Uterus (tissue), 4 donors: ENCODE results near the gene ADARB2. TPM values are rescaled to one million over a fixed set of nuclear protein-coding genes. Genes with fewer than 3 reads are reported as not detected.

Source experiments
- DNase-seq, 2 donors: peaks; one replicate each; pipeline ENCODE4 v3.0.0-alpha.2; 2019 to 2020
- H3K27ac ChIP-seq, 2 donors: fragments of 200-600 bp; sonication (generic); 1 replicate in 1 of 2; 2 replicates in 1 of 2; pipeline ENCODE4 v1.5.1; 2016 to 2018
- H3K27me3 ChIP-seq, 2 donors: fragments of 200-600 bp; sonication (generic); one replicate each; pipeline ENCODE4 v1.5.1; 2018 to 2019; ENCODE audit warnings: control low read depth in 1 of 2
- H3K36me3 ChIP-seq, 2 donors: fragments of 200-600 bp; sonication (generic); one replicate each; pipeline ENCODE4 v1.5.1; 2019; ENCODE audit warnings: control low read depth in 1 of 2
- H3K4me1 ChIP-seq, 2 donors: fragments of 200-600 bp; sonication (generic); one replicate each; pipeline ENCODE4 v1.5.1; 2018 to 2019; ENCODE audit warnings: control low read depth in 1 of 2
- H3K4me3 ChIP-seq, 2 donors: fragments of 200-600 bp; sonication (generic); 1 replicate in 1 of 2; 2 replicates in 1 of 2; pipeline ENCODE4 v1.5.1; 2018 to 2019; ENCODE audit warnings: mild to moderate bottlenecking in 1 of 2
- H3K9me3 ChIP-seq, 2 donors: fragments of 200-600 bp; sonication (generic); one replicate each; pipeline ENCODE4 v1.5.1; 2019; ENCODE audit warnings: control low read depth in 1 of 2
- CTCF ChIP-seq, 4 experiments: fragments of 200-600 bp in 2 of 4; fragments of 450-650 bp in 2 of 4; sonication (generic) in 2 of 4; IDR thresholded peaks; one replicate each; pipeline ENCODE4 v1.5.1; 2016 to 2019; ENCODE audit warnings: antibody characterized with exemption in 4 of 4, mild to moderate bottlenecking in 2 of 4, moderate library complexity in 1 of 4
- POLR2A ChIP-seq, 2 donors: fragments of 450-650 bp; IDR thresholded peaks; one replicate each; pipeline ENCODE4 v1.6.1; 2016; ENCODE audit warnings: antibody characterized with exemption in 2 of 2, mild to moderate bottlenecking in 1 of 2, moderate library complexity in 1 of 2
- intact Hi-C: fragments of 100-400 bp; cut with DNase I; formaldehyde crosslinking; loops from one replicate; pipeline ENCODE4 v1.15.1; 2023; ENCODE audit warnings: low total_unique reads
- total RNA-seq, 4 donors: library from RNA; depleted of rRNA in 3 of 4; stranded (reverse); fragments of >200 nt in 3 of 4; gene quantifications; one replicate each; pipeline versions ENCODE4 v1.1.0 to v1.2.4, GENCODE V29; 2014 to 2023
- donor health status: DM: yes; HTN: yes; CAD: no.

The ADARB2 gene
- total RNA-seq, 4 donors from 2014 or later, result 0.76 to 2.6 (median 2.0) TPM; not detected in 1

GRCh38 chr10:1708746-1709145 is 28.6 kb downstream of the ADARB2 start:
- TF ChIP-seq POLR2A (IDR thresholded peaks at IDR 0.05), result no peak
- no peak for TF ChIP-seq CTCF (IDR thresholded peaks at IDR 0.05)
- Histone ChIP-seq H3K4me1 (no peaks in the 10 kb centered on the region), H3K4me3 (no peak overlapping the region), H3K27ac (no peak overlapping the region), H3K9me3 (no peaks in the 10 kb centered on the region), H3K27me3 (no peaks in the 10 kb centered on the region), H3K36me3 (no peaks in the 10 kb centered on the region)
- intact Hi-C loops, result no loop called here
- DNase-seq, result no peak

DNA sequence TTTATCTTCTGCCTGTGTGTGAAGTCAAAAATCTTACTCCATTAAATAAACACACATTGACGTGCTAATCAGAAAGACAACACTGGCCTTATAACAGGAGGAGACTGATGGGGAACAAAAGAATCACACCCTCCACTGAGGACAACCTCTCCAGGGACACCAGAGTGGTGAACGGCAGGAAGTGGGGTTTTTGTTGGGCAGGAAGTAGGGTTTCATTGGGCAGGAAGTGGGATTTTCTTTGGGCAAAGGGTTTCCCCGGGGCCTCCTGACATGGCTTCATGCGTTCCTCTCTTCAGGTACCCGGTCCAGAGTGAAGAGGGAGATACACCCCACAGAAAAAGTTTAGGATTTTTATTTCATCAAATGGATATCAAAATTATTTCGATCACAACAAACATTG is 30.6 kb downstream of the ADARB2 start:
- intact Hi-C loops, result no loop called here
- H3K4me1 ChIP-seq, result no peaks in the 10 kb centered on the region
- no peak for DNase-seq
- no peak for TF ChIP-seq POLR2A (IDR thresholded peaks at IDR 0.05)
- no peak for TF ChIP-seq CTCF (IDR thresholded peaks at IDR 0.05)
- H3K27me3 ChIP-seq, result no peaks in the 10 kb centered on the region
- no peak overlapping the region for H3K27ac ChIP-seq
- H3K9me3 ChIP-seq, result no peaks in the 10 kb centered on the region
- H3K4me3 ChIP-seq, result no peak overlapping the region
- no peaks in the 10 kb centered on the region for H3K36me3 ChIP-seq

DNA sequence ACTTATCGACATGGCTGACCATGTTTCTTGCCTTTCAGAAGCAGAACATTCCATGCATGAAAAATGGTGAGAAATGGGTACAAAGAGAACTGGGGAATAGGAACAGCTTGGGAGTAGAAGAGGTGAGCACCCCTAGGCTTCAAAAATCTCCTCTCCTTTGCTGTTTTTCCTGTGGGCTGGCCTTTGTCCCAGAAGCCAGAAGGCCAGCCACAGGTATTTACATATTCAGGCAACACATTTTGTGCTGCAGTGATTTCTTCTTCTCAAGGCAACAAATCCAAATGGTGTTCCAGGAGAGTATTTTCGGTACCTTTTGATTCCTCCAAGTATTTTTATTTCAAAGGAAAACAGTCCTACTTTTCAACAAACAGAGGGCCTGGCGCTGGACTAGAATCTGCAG is 31.1 kb downstream of the ADARB2 start:
- DNase-seq, result no peak
- Histone ChIP-seq H3K4me1 (no peaks in the 10 kb centered on the region), H3K27ac (no peak overlapping the region), H3K4me3 (no peak overlapping the region), H3K9me3 (no peaks in the 10 kb centered on the region), H3K27me3 (no peaks in the 10 kb centered on the region), H3K36me3 (no peaks in the 10 kb centered on the region)
- TF ChIP-seq CTCF (IDR thresholded peaks at IDR 0.05) (no peak), POLR2A (IDR thresholded peaks at IDR 0.05) (no peak)
- intact Hi-C loops, result no loop called here

- TF ChIP-seq CTCF (IDR thresholded peaks at IDR 0.05) (no peak), POLR2A (IDR thresholded peaks at IDR 0.05) (no peak)
- Histone ChIP-seq H3K9me3 (no peaks in the 10 kb centered on the region), H3K27ac (no peak overlapping the region), H3K4me3 (no peak overlapping the region), H3K36me3 (no peaks in the 10 kb centered on the region), H3K4me1 (no peaks in the 10 kb centered on the region), H3K27me3 (no peaks in the 10 kb centered on the region)
- DNase-seq, result no peak
- intact Hi-C loops, result no loop called here
Measured at GRCh38 chr10:1698185-1698584, 39.1 kb downstream of the ADARB2 start.

- H3K9me3 ChIP-seq, result no peaks in the 10 kb centered on the region
- no peaks in the 10 kb centered on the region for H3K27me3 ChIP-seq
- no peak for DNase-seq
- H3K36me3 ChIP-seq, result no peaks in the 10 kb centered on the region
- no peaks in the 10 kb centered on the region for H3K4me1 ChIP-seq
- TF ChIP-seq POLR2A (IDR thresholded peaks at IDR 0.05), result no peak
- no peak for TF ChIP-seq CTCF (IDR thresholded peaks at IDR 0.05)
- intact Hi-C loops, result no loop called here
- H3K27ac ChIP-seq, result no peak overlapping the region
- no peak overlapping the region for H3K4me3 ChIP-seq
Measured at GRCh38 chr10:1696106-1696505, 41.2 kb downstream of the ADARB2 start.
